Measurements from ENCODE around the gene CIDEC.

Gene CIDEC

GRCh38 chr3:9888540-9888939 lies 8.5 kb upstream of the CIDEC start:
- H3F3A ChIP-seq (ENCODE audit: insufficient read depth), result 0 out of 2 replicates have a peak, but pooled peaks cover 5% of the 10 kb centered on the region
- no peak overlapping the region for H2AFZ ChIP-seq (ENCODE audit: low read depth, low read length, severe bottlenecking)
- no peak overlapping the region for H3K9ac ChIP-seq (ENCODE audit: low read length)
- no peaks in the 10 kb centered on the region for H3K27me3 ChIP-seq (ENCODE audit: low read length)
- H3K79me2 ChIP-seq (ENCODE audit: insufficient read depth, low read length), result peaks cover 22% of the 10 kb centered on the region
- no peak overlapping the region for H3K4me3 ChIP-seq (ENCODE audit: insufficient read depth, low read length, poor library complexity, severe bottlenecking)
- no peak for TF ChIP-seq EZH2phosphoT487 (conservative IDR thresholded peaks at IDR 0.05; ENCODE audit: low read length)
- no peak for TF ChIP-seq CTCF (IDR thresholded peaks at IDR 0.05; ENCODE audit: insufficient read depth, low read length, poor library complexity, severe bottlenecking)
- no peaks in the 10 kb centered on the region for H3K9me2 ChIP-seq (replicated peaks; ENCODE audit: insufficient read depth, low read length)
- H4K20me1 ChIP-seq (ENCODE audit: low read depth, low read length), result no peaks in the 10 kb centered on the region; the same call in 1 of the 2 replicates
- no peak overlapping the region for H3K4me2 ChIP-seq (ENCODE audit: low read depth, low read length, poor library complexity, severe bottlenecking)
- H3K36me3 ChIP-seq (ENCODE audit: low read length), result peaks cover 3% of the 10 kb centered on the region; the same call in 1 of the 2 replicates
- no peak overlapping the region for H3K27ac ChIP-seq (ENCODE audit: low read depth, low read length)
- H3K9me3 ChIP-seq (ENCODE audit: insufficient read depth, low read length), result no peaks in the 10 kb centered on the region

GRCh38 chr3:9887480-9887879 lies 7.4 kb upstream of the CIDEC start:
- no peak overlapping the region for H3K27ac ChIP-seq (ENCODE audit: low read depth, low read length)
- no peak overlapping the region for H3K4me3 ChIP-seq (ENCODE audit: insufficient read depth, low read length, poor library complexity, severe bottlenecking)
- no peak overlapping the region for H3K9ac ChIP-seq (ENCODE audit: low read length)
- H3K9me2 ChIP-seq (replicated peaks; ENCODE audit: insufficient read depth, low read length), result no peaks in the 10 kb centered on the region
- H3K27me3 ChIP-seq (ENCODE audit: low read length), result no peaks in the 10 kb centered on the region
- H3F3A ChIP-seq (ENCODE audit: insufficient read depth), result 0 out of 2 replicates have a peak, but pooled peaks cover 3% of the 10 kb centered on the region
- no peak for TF ChIP-seq EZH2phosphoT487 (conservative IDR thresholded peaks at IDR 0.05; ENCODE audit: low read length)
- no peak overlapping the region for H2AFZ ChIP-seq (ENCODE audit: low read depth, low read length, severe bottlenecking)
- H3K4me2 ChIP-seq (ENCODE audit: low read depth, low read length, poor library complexity, severe bottlenecking), result no peak overlapping the region
- H4K20me1 ChIP-seq (ENCODE audit: low read depth, low read length), result no peaks in the 10 kb centered on the region; the same call in 1 of the 2 replicates
- no peaks in the 10 kb centered on the region for H3K36me3 ChIP-seq (ENCODE audit: low read length)
- no peaks in the 10 kb centered on the region for H3K9me3 ChIP-seq (ENCODE audit: insufficient read depth, low read length)
- peaks cover 16% of the 10 kb centered on the region for H3K79me2 ChIP-seq (ENCODE audit: insufficient read depth, low read length)

- Histone ChIP-seq H3K79me2 (ENCODE audit: insufficient read depth, low read length) (peaks cover 9% of the 10 kb centered on the region), H3K4me2 (ENCODE audit: low read depth, low read length, poor library complexity, severe bottlenecking) (no peak overlapping the region), H3K4me3 (ENCODE audit: insufficient read depth, low read length, poor library complexity, severe bottlenecking) (no peak overlapping the region), H3K9me2 (replicated peaks; ENCODE audit: insufficient read depth, low read length) (no peaks in the 10 kb centered on the region), H3K9ac (ENCODE audit: low read length) (no peak overlapping the region), H3K36me3 (ENCODE audit: low read length) (no peaks in the 10 kb centered on the region), H3K27me3 (ENCODE audit: low read length) (no peaks in the 10 kb centered on the region), H4K20me1 (ENCODE audit: low read depth, low read length) (no peaks in the 10 kb centered on the region), H3K27ac (ENCODE audit: low read depth, low read length) (no peak overlapping the region), H3F3A (ENCODE audit: insufficient read depth) (0 out of 2 replicates have a peak, but pooled peaks cover 3% of the 10 kb centered on the region), H3K9me3 (ENCODE audit: insufficient read depth, low read length) (no peaks in the 10 kb centered on the region), H2AFZ (ENCODE audit: low read depth, low read length, severe bottlenecking) (no peak overlapping the region)
- TF ChIP-seq CTCF (IDR thresholded peaks at IDR 0.05; ENCODE audit: insufficient read depth, low read length, poor library complexity, severe bottlenecking) (no peak), EZH2phosphoT487 (conservative IDR thresholded peaks at IDR 0.05; ENCODE audit: low read length) (no peak)
Measured at GRCh38 chr3:9886328-9886727, 6.3 kb upstream of the CIDEC start.

GRCh38 chr3:9884555-9885165 lies 4.6 kb upstream of the CIDEC start:
- H3F3A ChIP-seq (ENCODE audit: insufficient read depth), result 0 out of 2 replicates have a peak, but pooled peaks cover 2% of the 10 kb centered on the region
- no peaks in the 10 kb centered on the region for H3K79me2 ChIP-seq (ENCODE audit: insufficient read depth, low read length)
- H3K9me2 ChIP-seq (replicated peaks; ENCODE audit: insufficient read depth, low read length), result no peaks in the 10 kb centered on the region
- H3K4me3 ChIP-seq (ENCODE audit: insufficient read depth, low read length, poor library complexity, severe bottlenecking), result no peak overlapping the region
- no peak overlapping the region for H3K4me2 ChIP-seq (ENCODE audit: low read depth, low read length, poor library complexity, severe bottlenecking)
- TF ChIP-seq EZH2phosphoT487 (conservative IDR thresholded peaks at IDR 0.05; ENCODE audit: low read length) (no peak), CTCF (IDR thresholded peaks at IDR 0.05; ENCODE audit: insufficient read depth, low read length, poor library complexity, severe bottlenecking) (no peak)
- no peak overlapping the region for H2AFZ ChIP-seq (ENCODE audit: low read depth, low read length, severe bottlenecking)
- no peak overlapping the region for H3K9ac ChIP-seq (ENCODE audit: low read length)
- H3K27me3 ChIP-seq (ENCODE audit: low read length), result no peaks in the 10 kb centered on the region
- no peaks in the 10 kb centered on the region for H4K20me1 ChIP-seq (ENCODE audit: low read depth, low read length)
- H3K27ac ChIP-seq (ENCODE audit: low read depth, low read length), result no peak overlapping the region
- no peaks in the 10 kb centered on the region for H3K36me3 ChIP-seq (ENCODE audit: low read length)
- no peaks in the 10 kb centered on the region for H3K9me3 ChIP-seq (ENCODE audit: insufficient read depth, low read length)
